Cerebellar cortex (tissue), 1 donor: Measurements from ENCODE around the gene FAM50A.
"Not testable (repeated sequence)": the region's sequence is repeated elsewhere in the genome, so short reads cannot be mapped to it uniquely, and the experiment has no call there.

Experiments used
- DNase-seq: peaks from one replicate; pipeline ENCODE4 v3.0.0-alpha.2; 2015; ENCODE audit warnings: low spot score

The FAM50A gene

DNA sequence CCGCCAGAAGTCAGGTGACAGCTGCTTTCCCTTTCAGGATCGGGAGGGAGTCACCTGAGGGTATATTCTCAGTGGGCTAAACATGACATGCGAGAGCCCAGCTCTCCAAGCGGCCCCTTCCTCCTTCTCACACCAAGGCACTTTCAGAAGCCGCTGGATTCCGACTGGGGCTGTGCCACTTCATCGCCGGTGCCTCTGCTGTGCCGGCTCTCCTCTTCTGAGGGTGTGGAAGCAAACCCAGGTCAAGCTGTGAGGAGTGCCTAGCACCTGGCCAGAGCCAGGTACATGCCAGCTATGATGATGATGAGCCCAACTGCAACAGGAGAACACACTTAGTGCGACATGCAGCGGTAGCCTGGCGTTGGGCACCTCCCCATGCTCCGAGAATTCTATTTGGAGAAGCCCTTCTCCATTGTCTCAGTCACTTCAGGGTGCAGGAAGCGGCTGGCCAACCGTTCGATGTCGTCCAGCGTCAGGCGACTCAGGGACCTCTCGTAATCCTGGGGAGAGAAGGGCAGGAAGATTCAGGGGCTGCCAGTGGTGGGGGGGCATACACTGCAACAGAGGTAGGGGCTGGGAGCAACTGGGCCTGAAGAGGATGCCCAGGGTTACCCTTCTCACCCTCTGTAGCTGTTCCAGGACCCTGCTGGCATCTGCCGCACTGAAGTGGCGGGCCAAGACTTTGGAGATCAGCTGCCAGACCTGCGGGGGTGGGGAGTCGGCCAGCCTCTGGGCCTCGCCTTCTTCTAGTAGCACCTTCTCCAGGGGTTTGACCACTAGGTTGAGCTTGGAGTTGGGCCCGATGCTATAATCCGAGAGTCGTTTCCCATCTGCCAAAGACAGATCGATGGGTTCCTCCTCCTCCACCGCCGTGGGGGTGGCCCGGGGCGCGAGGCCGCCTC, 41.5 kb downstream of the FAM50A start:
- DNase-seq = no peak

DNA sequence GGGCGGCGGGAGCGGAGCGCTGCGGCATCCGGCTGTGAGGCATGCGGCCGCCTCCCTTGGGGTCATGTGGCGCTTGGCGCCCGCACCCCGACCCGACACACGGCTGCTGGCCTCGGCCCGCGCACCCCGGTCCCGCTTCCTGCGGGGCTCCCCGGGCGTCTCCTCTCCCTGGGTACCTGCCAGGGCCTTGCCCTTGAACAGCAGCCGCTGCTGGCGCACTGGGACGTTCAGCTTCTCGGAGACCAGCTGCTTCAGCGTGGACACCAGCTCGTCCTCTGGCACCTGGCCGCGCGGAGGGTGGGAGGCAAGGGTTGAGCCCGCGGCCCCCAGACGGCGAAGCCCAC, 42.1 kb downstream of the FAM50A start:
- no peak for DNase-seq

DNA sequence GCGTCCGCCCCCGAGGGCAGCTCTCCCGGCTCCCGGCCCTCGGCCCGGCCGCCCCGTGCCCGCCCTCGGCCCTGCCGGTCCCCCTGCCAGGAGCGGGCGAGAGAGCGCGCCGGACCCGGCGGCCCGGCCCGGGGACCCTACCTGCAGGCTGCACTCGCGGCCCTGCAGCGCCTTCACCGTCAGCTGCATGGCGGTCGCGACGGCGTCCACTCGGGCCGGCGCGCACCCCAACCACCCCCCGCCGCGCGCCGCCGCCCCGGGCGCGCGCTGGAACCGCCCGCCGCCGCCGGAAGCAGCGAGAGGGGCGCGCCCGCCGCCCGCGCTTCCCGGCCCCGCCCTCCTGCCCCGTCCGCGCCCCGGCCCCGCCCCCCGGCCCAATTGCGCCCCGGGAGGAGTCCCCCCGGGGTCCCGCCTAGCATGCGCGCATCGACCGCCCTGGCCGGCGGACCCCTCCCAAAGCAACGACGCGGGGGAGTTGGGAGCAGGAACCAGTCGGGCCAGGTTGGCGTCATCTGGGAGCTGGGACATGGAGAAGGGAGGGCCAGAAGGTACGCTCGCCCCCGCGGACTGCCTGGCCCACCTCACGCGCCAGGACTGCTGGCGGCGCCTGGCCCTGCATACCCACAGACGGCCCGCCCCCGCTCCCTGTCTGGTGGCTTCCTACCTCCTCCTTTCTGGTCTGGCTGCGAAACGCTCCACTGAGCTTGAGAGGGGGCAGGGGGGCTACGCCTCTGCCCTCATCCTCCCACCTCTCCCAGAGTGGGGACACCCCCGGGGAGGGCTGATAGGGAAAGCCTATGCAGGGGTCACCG, 42.7 kb downstream of the FAM50A start, which contains the start of gene UBL4A:
Gene UBL4A, minus strand, starts transcription at position 220 of the 812 bp plus-strand sequence. Its CDS starts 31 bp downstream, at position 189.
- peak; percentile 27 for DNase-seq

DNA sequence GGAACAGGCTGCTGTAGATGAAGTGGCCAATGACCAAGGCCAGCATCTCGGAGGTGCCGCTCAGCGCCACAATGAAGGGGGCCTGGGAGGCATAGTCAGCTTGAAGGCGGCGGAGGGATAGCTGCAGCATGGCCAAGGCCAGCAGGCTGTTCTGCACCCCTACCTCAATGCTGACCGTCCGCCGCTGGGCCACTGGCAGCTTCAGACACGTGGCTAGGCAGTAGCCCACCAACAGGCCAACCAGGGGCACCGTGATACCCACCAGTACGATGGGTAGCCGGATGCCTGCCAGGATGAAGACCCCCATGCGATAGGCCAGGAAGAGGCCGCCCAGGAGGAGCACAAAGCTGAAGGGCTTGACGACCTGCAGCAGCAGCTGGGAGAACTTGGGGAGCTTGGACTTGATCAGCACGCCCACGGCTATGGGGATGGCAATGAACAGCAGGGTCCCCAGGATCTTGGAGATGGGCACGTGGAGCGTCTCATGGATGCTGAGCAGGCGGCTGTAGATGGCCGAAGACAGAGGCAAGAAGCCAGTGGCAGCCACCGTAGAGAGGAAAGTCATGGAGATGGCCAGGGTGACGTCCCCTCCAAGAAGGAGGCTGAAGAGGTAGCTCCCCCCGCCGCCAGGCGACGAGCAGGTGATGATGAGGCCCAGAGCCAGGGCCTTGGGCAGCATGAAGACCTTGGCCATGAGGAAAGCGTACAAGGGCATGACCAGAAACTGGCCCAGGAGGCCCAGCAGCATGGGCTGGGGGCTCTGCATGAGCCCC, 43.8 kb downstream of the FAM50A start:
- DNase-seq = no peak

DNA sequence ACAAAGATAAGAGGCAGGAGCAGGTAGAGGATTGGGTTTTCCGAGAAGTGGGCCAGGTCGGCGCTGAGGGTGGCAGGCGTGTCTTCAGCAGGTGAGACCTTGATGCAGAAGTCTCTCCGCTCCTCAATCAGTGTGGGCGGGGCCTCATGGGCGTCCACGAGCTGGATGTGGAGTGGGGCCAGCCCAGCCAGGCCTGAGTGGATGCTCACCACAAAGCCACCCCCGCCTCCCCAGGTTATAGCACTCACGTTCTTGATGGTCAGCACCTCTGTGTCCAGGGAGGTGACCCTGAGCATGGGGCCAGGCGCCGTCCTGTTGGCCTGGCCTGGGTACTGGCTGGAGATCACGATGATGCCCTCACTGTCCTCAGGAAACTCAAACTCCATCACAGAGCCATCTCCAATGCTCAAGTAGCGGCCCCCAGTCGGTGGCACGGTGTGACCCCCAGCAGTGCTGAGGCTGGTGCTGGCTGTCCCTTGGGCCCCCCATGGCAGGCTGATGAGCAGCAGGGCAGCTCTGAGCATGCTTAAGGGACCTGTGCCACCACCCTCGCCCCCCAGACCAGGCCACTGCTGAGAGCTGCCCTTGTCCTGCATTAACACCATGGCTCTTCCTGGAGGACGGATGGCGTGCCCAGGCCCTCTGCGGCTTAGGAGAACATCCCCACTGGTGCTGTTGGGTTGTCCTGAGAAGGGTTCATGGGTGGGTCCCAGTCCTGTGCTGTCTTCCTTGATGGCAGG, 44.6 kb downstream of the FAM50A start:
- DNase-seq = no peak

DNA sequence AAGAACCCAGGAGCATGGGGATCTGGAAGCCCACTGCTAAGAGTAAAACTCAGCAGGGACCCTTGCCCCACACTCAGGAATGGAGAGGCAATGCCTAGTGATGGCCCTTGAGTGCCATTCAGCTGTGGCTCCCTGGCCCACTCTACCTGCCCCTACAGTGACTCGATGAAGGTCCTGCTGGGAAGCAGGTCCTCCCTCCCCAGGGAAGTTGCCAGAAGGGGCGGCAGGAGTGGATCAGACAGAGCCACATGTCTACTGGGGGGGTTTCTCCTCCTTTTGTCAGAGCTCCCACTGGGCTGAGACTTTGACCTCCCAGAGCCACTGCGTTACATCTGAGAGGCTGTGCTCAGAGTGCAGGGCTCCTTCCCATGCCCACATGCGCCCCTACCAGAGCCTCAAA, 45.2 kb downstream of the FAM50A start:
- no peak for DNase-seq

DNA sequence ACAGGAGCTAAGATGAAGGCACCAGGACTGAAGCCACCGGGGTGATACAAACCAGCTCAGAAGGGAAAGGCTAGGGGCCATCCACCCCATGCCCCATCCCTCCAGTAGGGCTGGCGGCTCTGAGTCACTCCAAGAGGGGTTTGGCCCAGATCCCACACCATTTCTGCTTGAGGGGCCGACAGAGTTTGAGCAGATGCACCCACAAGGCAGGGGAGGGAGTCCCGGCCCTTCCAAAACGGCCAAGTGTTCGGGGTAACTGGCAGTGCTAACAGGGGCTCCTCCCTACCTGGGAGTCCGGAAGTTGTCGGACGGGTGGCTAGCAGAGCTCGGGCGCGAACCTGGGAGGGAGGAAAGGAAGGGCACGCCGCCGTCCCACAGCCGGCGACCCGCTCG, 46.1 kb downstream of the FAM50A start:
- DNase-seq = peak; percentile 16

DNA sequence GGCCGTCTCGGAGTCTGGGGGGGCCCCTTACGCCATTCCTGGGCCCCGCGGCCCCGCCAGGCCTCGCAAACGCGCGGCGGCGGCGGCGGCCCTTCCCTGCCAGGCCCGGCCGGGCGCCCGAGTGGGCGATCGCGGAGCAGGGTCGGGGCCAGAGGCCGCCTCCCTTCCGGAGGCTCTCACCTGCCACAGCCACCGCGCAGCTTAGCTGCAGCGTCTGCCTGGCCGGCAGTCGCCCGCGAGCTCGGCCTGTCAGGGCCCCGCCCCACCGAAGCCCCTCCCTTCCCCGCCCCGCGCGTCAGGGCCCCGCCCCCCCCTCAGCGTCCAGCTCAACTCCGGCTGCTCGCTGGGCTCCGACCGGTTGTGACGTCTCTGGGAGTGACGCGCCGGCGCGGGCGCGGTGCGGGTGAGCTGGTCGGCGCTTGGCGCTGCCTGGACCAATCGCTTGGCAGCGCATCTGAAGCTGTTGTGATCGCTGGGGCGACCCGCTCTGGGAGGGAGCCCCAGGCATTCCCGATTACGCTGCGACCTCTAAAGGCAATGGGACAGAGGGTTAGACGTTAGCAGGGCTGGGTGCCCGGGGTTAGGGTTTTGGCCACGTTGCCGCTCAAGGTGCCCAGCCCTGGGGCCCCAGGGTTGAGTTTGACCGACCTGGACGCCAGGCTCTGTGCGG, 46.6 kb downstream of the FAM50A start, which contains the start of gene SLC10A3:
Gene SLC10A3, minus strand, starts transcription at position 216 of the 670 bp plus-strand sequence. CDS start 1,689 bp downstream, outside the sequence.
- DNase-seq = peak; percentile 91

DNA sequence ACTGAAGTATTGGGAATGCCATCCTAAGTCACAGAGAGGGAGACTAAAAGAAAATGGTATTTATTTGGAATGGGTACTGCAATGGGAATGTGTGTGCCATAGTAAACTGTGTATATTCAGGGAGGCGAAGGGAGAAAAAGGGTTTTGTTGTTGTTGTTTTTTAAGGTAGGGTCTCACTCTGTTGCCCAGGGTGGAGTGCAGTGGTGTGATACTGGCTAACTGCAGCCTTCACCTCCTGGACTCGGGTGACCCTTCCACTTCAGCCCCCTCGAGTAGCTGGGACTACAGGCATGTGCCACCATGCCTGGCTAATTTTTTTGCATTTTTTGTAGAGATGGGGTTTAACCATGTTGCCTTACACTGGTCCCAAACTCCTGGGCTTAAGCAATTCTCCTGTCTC, 50.8 kb downstream of the FAM50A start:
- DNase-seq = no peak

DNA sequence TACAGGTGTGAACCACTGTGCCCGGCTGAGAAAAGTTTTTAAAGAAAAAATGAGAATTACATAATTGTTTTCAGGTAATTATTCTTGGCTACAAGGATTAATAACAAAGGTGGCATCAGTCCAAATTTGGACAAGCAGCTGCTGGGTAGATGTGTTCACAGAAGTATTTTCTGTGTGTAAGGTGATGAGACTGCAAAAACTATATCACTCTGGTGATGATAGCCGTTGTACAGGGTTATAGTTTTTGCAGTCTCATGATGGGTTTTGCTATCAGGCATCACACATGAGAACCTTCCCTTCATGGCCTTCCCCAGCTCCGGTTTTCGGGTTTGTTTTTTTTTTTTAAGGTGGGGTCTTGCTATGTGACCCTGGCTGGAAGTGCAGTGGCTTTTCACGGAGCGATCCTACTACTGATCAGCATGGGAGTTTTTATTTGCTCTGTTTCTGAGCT, 51.6 kb downstream of the FAM50A start:
- DNase-seq = no peak

DNA sequence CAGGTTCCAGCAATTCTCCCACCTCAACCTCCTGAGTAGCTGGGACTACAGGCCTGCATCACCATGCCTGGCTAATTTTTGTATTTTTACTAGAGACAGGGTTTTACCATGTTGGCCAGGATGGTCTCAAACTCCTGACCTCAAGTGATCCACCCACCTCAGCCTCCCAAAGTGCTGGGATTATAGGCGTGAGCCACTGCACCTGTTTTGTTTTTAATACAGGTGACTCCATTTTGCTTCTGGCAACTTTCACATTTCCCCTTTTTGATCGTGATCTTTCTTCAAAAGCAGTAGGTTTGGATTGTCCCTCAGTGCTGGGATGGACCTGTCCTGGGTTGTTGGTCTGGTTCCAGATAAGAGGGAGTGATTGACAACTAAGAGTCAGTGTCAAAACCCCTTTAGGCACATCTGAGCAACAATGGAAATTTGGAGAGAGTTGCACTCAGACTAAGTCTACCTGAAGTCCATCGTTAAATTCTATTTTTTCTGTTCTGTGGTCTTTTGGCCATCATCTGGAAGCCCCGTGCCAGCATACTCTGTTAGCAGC, 52.7 kb downstream of the FAM50A start:
- not testable (repeated sequence) for DNase-seq
